GM19438 (cell line): ENCODE measurements around the gene SYNJ2BP.

Experiments used
- ATAC-seq: cut with Tn5 transposase; IDR thresholded peaks from one replicate; pipeline ENCODE4 v1.9.1; 2021; ENCODE audit warnings: low read depth; ENCODE audit not compliant: unreplicated experiment

Gene SYNJ2BP

GRCh38 chr14:70394674-70395306, 22.1 kb downstream of the SYNJ2BP start:
- no peak for ATAC-seq

- no peak for ATAC-seq
These were observed 24.2 kb downstream of the SYNJ2BP start for GRCh38 chr14:70392676-70393075.

- ATAC-seq: no peak
These were observed 25.1 kb downstream of the SYNJ2BP start for GRCh38 chr14:70391493-70392391.

GRCh38 chr14:70382536-70382935, 34.4 kb downstream of the SYNJ2BP start:
- ATAC-seq: no peak

GRCh38 chr14:70380824-70381223, 36.1 kb downstream of the SYNJ2BP start:
- no peak for ATAC-seq

GRCh38 chr14:70378696-70379095, 38.2 kb downstream of the SYNJ2BP start:
- no peak for ATAC-seq
